GM23248 (cell line): ENCODE data around the gene INO80C.

Source experiments
- EZH2 ChIP-seq: fragments of 200-600 bp; sonication (generic); IDR thresholded peaks from 2 replicates; pipeline ENCODE4 v1.6.1; 2018; ENCODE audit warnings: antibody characterized with exemption, mild to moderate bottlenecking; ENCODE audit not compliant: insufficient read depth, poor library complexity, severe bottlenecking
- EZH2phosphoT487 ChIP-seq: fragments of 200-600 bp; sonication (generic); IDR thresholded peaks from 2 replicates; pipeline ENCODE4 v1.6.1; 2018; ENCODE audit warnings: antibody characterized with exemption, moderate library complexity, mild to moderate bottlenecking, low read depth; ENCODE audit not compliant: insufficient read depth

- TF ChIP-seq EZH2 (no peak), EZH2phosphoT487 (no peak)
Measured at GRCh38 chr18:35463827-35464226, 33.9 kb downstream of the INO80C start.
